SK-N-SH treated with all-trans-retinoic acid at 6 μM for 48 hours (cell line): Measurements from ENCODE around the gene RALB.
"Not testable (repeated sequence)": the region's sequence is repeated elsewhere in the genome, so short reads cannot be mapped to it uniquely, and the experiment has no call there.

Source experiments
- ATAC-seq: fragments of 200-7000 bp; cut with Tn5 transposase; 3 replicates; pipeline ENCODE4 v1.9.1; 2020; ENCODE audit warnings: mild to moderate bottlenecking, moderate library complexity
- ARNTL ChIP-seq: fragments of 450-650 bp; formaldehyde crosslinking; IDR thresholded peaks from 2 replicates; pipeline ENCODE4 v1.5.0; 2020; ENCODE audit warnings: low read depth, mild to moderate bottlenecking, moderate library complexity, borderline replicate concordance
- BACH2 ChIP-seq: fragments of 250-450 bp; sonication (Bioruptor Pico); IDR thresholded peaks from 2 replicates; pipeline ENCODE4 v1.9.0; 2021; ENCODE audit warnings: mild to moderate bottlenecking, borderline replicate concordance
- CSRNP3 ChIP-seq: fragments of 250-450 bp; sonication (Bioruptor Pico); IDR thresholded peaks from 2 replicates; pipeline ENCODE4 v1.5.1; 2021; ENCODE audit warnings: mild to moderate bottlenecking, moderate library complexity
- GLIS3 ChIP-seq: fragments of 250-450 bp; sonication (Bioruptor Pico); IDR thresholded peaks from 2 replicates; pipeline ENCODE4 v1.5.0; 2020; ENCODE audit warnings: mild to moderate bottlenecking, moderate library complexity
- ISL1 ChIP-seq: fragments of 250-450 bp; sonication (Bioruptor Pico); IDR thresholded peaks from 2 replicates; pipeline ENCODE4 v2.1.2; 2022; ENCODE audit warnings: mild to moderate bottlenecking, moderate library complexity
- OSR1 ChIP-seq: fragments of 250-450 bp; sonication (Bioruptor Pico); IDR thresholded peaks from 2 replicates; pipeline ENCODE4 v1.8.0; 2022; ENCODE audit warnings: moderate library complexity, mild to moderate bottlenecking, inconsistent platforms
- PATZ1 ChIP-seq: fragments of 250-450 bp; sonication (Bioruptor Pico); IDR thresholded peaks from 2 replicates; pipeline ENCODE4 v1.8.0; 2020; ENCODE audit warnings: mild to moderate bottlenecking, moderate library complexity, borderline replicate concordance
- PPARA ChIP-seq: fragments of 250-450 bp; sonication (Bioruptor Pico); IDR thresholded peaks from 2 replicates; pipeline ENCODE4 v1.5.0; 2020; ENCODE audit warnings: mild to moderate bottlenecking, borderline replicate concordance
- RARB ChIP-seq: fragments of 250-450 bp; sonication (Bioruptor Pico); IDR thresholded peaks from 2 replicates; pipeline ENCODE4 v1.8.0; 2021; ENCODE audit warnings: mild to moderate bottlenecking, moderate library complexity
- SNAI2 ChIP-seq: fragments of 250-450 bp; sonication (Bioruptor Pico); IDR thresholded peaks from 2 replicates; pipeline ENCODE4 v1.5.0; 2020; ENCODE audit warnings: mild to moderate bottlenecking, moderate library complexity
- TCF4 ChIP-seq: fragments of 250-450 bp; sonication (Bioruptor Pico); IDR thresholded peaks from 2 replicates; pipeline ENCODE4 v1.8.0; 2021; ENCODE audit warnings: mild to moderate bottlenecking, moderate library complexity, borderline replicate concordance
- TOX ChIP-seq: fragments of 250-450 bp; sonication (Bioruptor Pico); IDR thresholded peaks from 2 replicates; pipeline ENCODE4 v1.8.0; 2021; ENCODE audit warnings: mild to moderate bottlenecking, moderate library complexity, borderline replicate concordance
- ZFP3 ChIP-seq: fragments of 250-450 bp; sonication (Bioruptor Pico); IDR thresholded peaks from 2 replicates; pipeline ENCODE4 v1.5.0; 2020; ENCODE audit warnings: mild to moderate bottlenecking, moderate library complexity
- ZFP30 ChIP-seq: fragments of 450-650 bp; formaldehyde crosslinking; IDR thresholded peaks from 2 replicates; pipeline ENCODE4 v1.5.0; 2022; ENCODE audit warnings: mild to moderate bottlenecking, moderate library complexity
- ZNF565 ChIP-seq: fragments of 450-650 bp; formaldehyde crosslinking; conservative IDR thresholded peaks from 2 replicates; pipeline ENCODE4 v1.5.0; 2020; ENCODE audit warnings: low read depth, mild to moderate bottlenecking, moderate library complexity
- ZNF8 ChIP-seq: fragments of 450-650 bp; formaldehyde crosslinking; IDR thresholded peaks from 2 replicates; pipeline ENCODE4 v1.5.0; 2020; ENCODE audit warnings: mild to moderate bottlenecking, moderate library complexity
- TF ChIP-seq, protein P1 (sequence below): fragments of 250-450 bp; sonication (Bioruptor Pico); IDR thresholded peaks from 2 replicates; pipeline ENCODE4 v1.5.1; 2020; ENCODE audit warnings: low read depth, mild to moderate bottlenecking, moderate library complexity
- TF ChIP-seq, protein P2 (sequence below): fragments of 250-450 bp; sonication (Bioruptor Pico); IDR thresholded peaks from 2 replicates; pipeline ENCODE4 v1.8.0; 2021; ENCODE audit warnings: low read depth, mild to moderate bottlenecking, moderate library complexity, borderline replicate concordance
- TF ChIP-seq, protein P3 (sequence below): fragments of 250-450 bp; sonication (Bioruptor Pico); IDR thresholded peaks from 2 replicates; pipeline ENCODE4 v1.5.0; 2020; ENCODE audit warnings: mild to moderate bottlenecking, moderate library complexity

Gene RALB

DNA sequence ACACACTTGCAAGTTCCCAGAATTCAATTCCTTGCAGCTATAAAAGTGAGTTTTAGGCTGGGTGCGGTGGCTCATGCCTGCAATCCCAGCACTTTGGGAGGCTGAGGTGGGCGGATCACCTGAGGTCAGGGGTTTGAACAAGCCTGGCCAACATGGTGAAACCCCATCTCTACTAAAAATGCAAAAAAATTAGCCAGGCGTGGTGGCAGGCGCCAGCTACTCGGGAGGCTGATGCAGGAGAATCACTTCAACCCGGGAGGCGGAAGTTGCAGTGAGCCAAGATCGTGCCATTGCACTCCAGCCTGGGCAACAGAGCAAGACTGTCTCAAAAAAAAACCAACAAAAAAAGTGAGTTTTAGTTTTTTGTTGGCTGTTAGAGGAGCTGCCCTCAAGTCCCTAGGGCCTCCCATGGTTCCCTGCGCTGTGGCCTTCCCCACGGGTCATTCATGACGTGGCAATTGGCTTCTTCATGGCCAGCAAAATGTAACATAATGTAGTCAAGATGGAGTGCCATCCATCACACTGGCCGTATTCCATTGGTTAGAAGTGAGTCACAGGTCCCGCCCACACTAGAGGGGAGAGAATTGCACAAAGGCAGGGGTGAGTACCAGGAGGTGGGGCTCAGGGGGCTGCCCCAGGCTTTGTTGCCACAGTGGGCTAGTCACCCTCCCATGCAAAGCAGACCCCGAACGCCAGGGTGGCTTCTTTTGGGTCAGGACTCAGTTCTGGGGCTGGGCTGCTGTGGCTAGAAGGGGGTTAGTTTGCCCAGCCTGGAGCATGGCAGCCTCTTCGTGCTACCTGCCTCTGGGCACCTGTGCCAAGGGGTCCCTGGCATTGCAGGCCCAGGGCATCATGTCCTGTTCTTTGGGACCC lies 55.6 kb downstream of the RALB start:
- no peak for TF ChIP-seq PPARA (CRISPR knock-in tag)
- no peak for TF ChIP-seq ZFP3
- TF ChIP-seq GLIS3 (CRISPR knock-in tag), result no peak
- no peak for TF ChIP-seq TOX (CRISPR knock-in tag)
- TF ChIP-seq ISL1, result no peak
- no peak for TF ChIP-seq SNAI2
- TF ChIP-seq ZNF565, result no peak
- TF ChIP-seq, protein P1, sequence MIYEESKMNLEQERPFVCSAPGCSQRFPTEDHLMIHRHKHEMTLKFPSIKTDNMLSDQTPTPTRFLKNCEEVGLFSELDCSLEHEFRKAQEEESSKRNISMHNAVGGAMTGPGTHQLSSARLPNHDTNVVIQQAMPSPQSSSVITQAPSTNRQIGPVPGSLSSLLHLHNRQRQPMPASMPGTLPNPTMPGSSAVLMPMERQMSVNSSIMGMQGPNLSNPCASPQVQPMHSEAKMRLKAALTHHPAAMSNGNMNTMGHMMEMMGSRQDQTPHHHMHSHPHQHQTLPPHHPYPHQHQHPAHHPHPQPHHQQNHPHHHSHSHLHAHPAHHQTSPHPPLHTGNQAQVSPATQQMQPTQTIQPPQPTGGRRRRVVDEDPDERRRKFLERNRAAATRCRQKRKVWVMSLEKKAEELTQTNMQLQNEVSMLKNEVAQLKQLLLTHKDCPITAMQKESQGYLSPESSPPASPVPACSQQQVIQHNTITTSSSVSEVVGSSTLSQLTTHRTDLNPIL (CRISPR knock-in tag), result no peak
- TF ChIP-seq ZNF8 (CRISPR knock-in tag), result no peak
- ATAC-seq, result no peak

- TF ChIP-seq TOX (CRISPR knock-in tag) (no peak), ARNTL (CRISPR knock-in tag) (no peak), ZFP30 (CRISPR knock-in tag) (no peak), RARB (CRISPR knock-in tag) (no peak), TCF4 (CRISPR knock-in tag) (no peak), OSR1 (no peak), BACH2 (CRISPR knock-in tag) (no peak), SNAI2 (no peak), ZNF565 (no peak), CSRNP3 (CRISPR knock-in tag) (no peak)
- TF ChIP-seq, protein P1 (CRISPR knock-in tag), result no peak
- TF ChIP-seq, protein P2, sequence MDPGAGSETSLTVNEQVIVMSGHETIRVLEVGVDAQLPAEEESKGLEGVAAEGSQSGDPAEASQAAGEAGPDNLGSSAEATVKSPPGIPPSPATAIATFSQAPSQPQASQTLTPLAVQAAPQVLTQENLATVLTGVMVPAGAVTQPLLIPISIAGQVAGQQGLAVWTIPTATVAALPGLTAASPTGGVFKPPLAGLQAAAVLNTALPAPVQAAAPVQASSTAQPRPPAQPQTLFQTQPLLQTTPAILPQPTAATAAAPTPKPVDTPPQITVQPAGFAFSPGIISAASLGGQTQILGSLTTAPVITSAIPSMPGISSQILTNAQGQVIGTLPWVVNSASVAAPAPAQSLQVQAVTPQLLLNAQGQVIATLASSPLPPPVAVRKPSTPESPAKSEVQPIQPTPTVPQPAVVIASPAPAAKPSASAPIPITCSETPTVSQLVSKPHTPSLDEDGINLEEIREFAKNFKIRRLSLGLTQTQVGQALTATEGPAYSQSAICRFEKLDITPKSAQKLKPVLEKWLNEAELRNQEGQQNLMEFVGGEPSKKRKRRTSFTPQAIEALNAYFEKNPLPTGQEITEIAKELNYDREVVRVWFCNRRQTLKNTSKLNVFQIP (CRISPR knock-in tag), result no peak
- TF ChIP-seq, protein P3, sequence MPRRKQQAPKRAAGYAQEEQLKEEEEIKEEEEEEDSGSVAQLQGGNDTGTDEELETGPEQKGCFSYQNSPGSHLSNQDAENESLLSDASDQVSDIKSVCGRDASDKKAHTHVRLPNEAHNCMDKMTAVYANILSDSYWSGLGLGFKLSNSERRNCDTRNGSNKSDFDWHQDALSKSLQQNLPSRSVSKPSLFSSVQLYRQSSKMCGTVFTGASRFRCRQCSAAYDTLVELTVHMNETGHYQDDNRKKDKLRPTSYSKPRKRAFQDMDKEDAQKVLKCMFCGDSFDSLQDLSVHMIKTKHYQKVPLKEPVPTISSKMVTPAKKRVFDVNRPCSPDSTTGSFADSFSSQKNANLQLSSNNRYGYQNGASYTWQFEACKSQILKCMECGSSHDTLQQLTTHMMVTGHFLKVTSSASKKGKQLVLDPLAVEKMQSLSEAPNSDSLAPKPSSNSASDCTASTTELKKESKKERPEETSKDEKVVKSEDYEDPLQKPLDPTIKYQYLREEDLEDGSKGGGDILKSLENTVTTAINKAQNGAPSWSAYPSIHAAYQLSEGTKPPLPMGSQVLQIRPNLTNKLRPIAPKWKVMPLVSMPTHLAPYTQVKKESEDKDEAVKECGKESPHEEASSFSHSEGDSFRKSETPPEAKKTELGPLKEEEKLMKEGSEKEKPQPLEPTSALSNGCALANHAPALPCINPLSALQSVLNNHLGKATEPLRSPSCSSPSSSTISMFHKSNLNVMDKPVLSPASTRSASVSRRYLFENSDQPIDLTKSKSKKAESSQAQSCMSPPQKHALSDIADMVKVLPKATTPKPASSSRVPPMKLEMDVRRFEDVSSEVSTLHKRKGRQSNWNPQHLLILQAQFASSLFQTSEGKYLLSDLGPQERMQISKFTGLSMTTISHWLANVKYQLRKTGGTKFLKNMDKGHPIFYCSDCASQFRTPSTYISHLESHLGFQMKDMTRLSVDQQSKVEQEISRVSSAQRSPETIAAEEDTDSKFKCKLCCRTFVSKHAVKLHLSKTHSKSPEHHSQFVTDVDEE (CRISPR knock-in tag), result no peak
- ATAC-seq, result no peak
These were observed 57.5 kb downstream of the RALB start for GRCh38 chr2:120310136-120310535.

DNA sequence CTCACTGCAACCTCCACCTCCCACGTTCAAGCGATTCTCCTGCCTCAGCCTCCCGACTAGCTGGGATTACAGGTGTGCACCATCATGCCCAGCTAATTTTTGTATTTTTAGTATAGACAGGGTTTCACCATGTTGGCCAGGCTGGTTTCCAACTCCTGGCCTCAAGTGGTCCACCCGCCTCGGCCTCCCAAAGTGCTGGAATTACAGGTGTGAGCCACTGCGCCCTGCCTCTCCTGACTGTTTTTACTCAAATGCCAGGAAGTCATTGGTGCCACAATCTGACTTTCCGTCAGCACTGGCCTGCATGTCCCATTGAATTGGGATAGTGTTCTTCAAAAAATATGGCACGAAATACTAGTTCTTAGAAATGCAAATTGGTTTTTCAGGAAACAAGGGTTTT lies 58.2 kb downstream of the RALB start:
- not testable (repeated sequence) for ATAC-seq

GRCh38 chr2:120312076-120312475 lies 59.4 kb downstream of the RALB start:
- TF ChIP-seq, protein P1 (CRISPR knock-in tag), result no peak
- TF ChIP-seq CSRNP3 (CRISPR knock-in tag) (no peak), PATZ1 (CRISPR knock-in tag) (no peak)
- TF ChIP-seq, all 23 proteins: peak for 0
- ATAC-seq, result no peak
